ENCODE measurements around the gene GPR15LG.

- TF ChIP-seq CTCF (IDR thresholded peaks at IDR 0.05; ENCODE audit: low read length) = no peak
- no peak for TF ChIP-seq EZH2 (IDR thresholded peaks at IDR 0.05; ENCODE audit: borderline replicate concordance, low read length)
Observed at GRCh38 chr10:84190621-84191020, 17.0 kb downstream of the GPR15LG start.
